ENCODE results near the gene PARN. TPM values are rescaled to one million over a fixed set of nuclear protein-coding genes. Genes with fewer than 3 reads are reported as not detected.
A peak's percentile ranks its signal among the peaks of the same experiment; 100 is the strongest.

PARN gene
- polyA plus RNA-seq, 3 donors, result 18.4 to 24.4 (median 19.1) TPM

GRCh38 chr16:14668556-14669223 is 38.6 kb upstream of the PARN start:
- no peak for TF ChIP-seq CTCF (IDR thresholded peaks at IDR 0.05)
- H3K4me3 Mint-ChIP-seq, result no peak overlapping the region
- Histone ChIP-seq H3K27me3 (ENCODE audit: control insufficient read depth in 2 of 2, insufficient read depth in 2 of 2, low read length in 2 of 2) (no peaks in the 10 kb centered on the region), H4K20me1 (ENCODE audit: insufficient read depth, low read length) (no peaks in the 10 kb centered on the region), H3K36me3 (replicated peaks in 1 of 2; ENCODE audit: control insufficient read depth in 1 of 2, insufficient read depth in 2 of 2, low read length in 2 of 2) (peaks cover 48 to 61% of the 10 kb centered on the region in 2 donors), H3K79me2 (ENCODE audit: insufficient read depth, low read length) (no peaks in the 10 kb centered on the region), H3K27ac (ENCODE audit: low read depth in 1 of 2, low read length in 2 of 2) (no peak overlapping the region), H3K9ac (ENCODE audit: insufficient read depth, low read length, poor library complexity, severe bottlenecking) (no peak overlapping the region), H3K4me1 (ENCODE audit: control insufficient read depth in 1 of 2, insufficient read depth in 2 of 2, low read length in 2 of 2) (no peaks in the 10 kb centered on the region), H3K9me3 (replicated peaks in 1 of 2; ENCODE audit: control insufficient read depth in 1 of 2, insufficient read depth in 1 of 2, low read length in 2 of 2) (no peaks in the 10 kb centered on the region), H2AFZ (ENCODE audit: insufficient read depth, low read depth, low read length, poor library complexity, severe bottlenecking) (no peak overlapping the region), H3K4me2 (replicated peaks; ENCODE audit: extremely low read depth, low read length, poor library complexity, severe bottlenecking) (no peak overlapping the region), H3K4me3 (replicated peaks in 1 of 3; ENCODE audit: low read depth in 2 of 3, low read length in 3 of 3) (no peak overlapping the region)
- H3K27ac Mint-ChIP-seq, result peak overlapping the region in 1 of 7 donors; percentile 20
- H3K36me3 Mint-ChIP-seq, result peaks cover 51 to 62% of the 10 kb centered on the region in 2 donors
- H3K9me3 Mint-ChIP-seq, result no peaks in the 10 kb centered on the region
- H3K27me3 Mint-ChIP-seq (ENCODE audit: low read depth in 3 of 3), result peaks cover 0 to 2% (median 0%) of the 10 kb centered on the region in 3 donors
- 100% methylated on average over 3 of the region's 7 CpGs for WGBS (ENCODE audit: insufficient coverage)
- intact Hi-C loops (cut with micrococcal nuclease), result no loop called here
- no peak for DNase-seq
- H3K4me1 Mint-ChIP-seq, result no peaks in the 10 kb centered on the region

- Mint-ChIP-seq H3K9me3 (no peaks in the 10 kb centered on the region), H3K27ac (peak overlapping the region in 3 of 7 donors; percentile 39 to 76 (median 71)), H3K4me1 (no peaks in the 10 kb centered on the region), H3K36me3 (peaks cover 62 to 73% of the 10 kb centered on the region in 2 donors), H3K4me3 (no peak overlapping the region), H3K27me3 (ENCODE audit: low read depth in 3 of 3) (peaks cover 0 to 2% (median 0%) of the 10 kb centered on the region in 3 donors)
- no peak for DNase-seq
- peaks cover 55 to 72% of the 10 kb centered on the region in 2 donors for H3K36me3 ChIP-seq (replicated peaks in 1 of 2; ENCODE audit: control insufficient read depth in 1 of 2, insufficient read depth in 2 of 2, low read length in 2 of 2)
- no peaks in the 10 kb centered on the region for H3K9me3 ChIP-seq (replicated peaks in 1 of 2; ENCODE audit: control insufficient read depth in 1 of 2, insufficient read depth in 1 of 2, low read length in 2 of 2)
- TF ChIP-seq CTCF (IDR thresholded peaks at IDR 0.05), result no peak
- H3K9ac ChIP-seq (ENCODE audit: insufficient read depth, low read length, poor library complexity, severe bottlenecking), result no peak overlapping the region
- no peak overlapping the region for H3K27ac ChIP-seq (ENCODE audit: low read depth in 1 of 2, low read length in 2 of 2)
- no peak overlapping the region for H2AFZ ChIP-seq (ENCODE audit: insufficient read depth, low read depth, low read length, poor library complexity, severe bottlenecking)
- no peaks in the 10 kb centered on the region for H3K4me1 ChIP-seq (ENCODE audit: control insufficient read depth in 1 of 2, insufficient read depth in 2 of 2, low read length in 2 of 2)
- no peaks in the 10 kb centered on the region for H3K79me2 ChIP-seq (ENCODE audit: insufficient read depth, low read length)
- no peaks in the 10 kb centered on the region for H3K27me3 ChIP-seq (ENCODE audit: control insufficient read depth in 2 of 2, insufficient read depth in 2 of 2, low read length in 2 of 2)
- no peak overlapping the region for H3K4me3 ChIP-seq (replicated peaks in 1 of 3; ENCODE audit: low read depth in 2 of 3, low read length in 3 of 3)
- 95% methylated on average over 9 of the region's 16 CpGs for WGBS (ENCODE audit: insufficient coverage)
- H4K20me1 ChIP-seq (ENCODE audit: insufficient read depth, low read length), result no peaks in the 10 kb centered on the region
- intact Hi-C loops (cut with micrococcal nuclease), result no loop called here
- H3K4me2 ChIP-seq (replicated peaks; ENCODE audit: extremely low read depth, low read length, poor library complexity, severe bottlenecking), result no peak overlapping the region
These were observed 37.5 kb upstream of the PARN start for GRCh38 chr16:14667347-14668266.

Data from CD14-positive monocyte (primary cell).